ENCODE results near the gene SPATA46. TPM values are rescaled to one million over a fixed set of nuclear protein-coding genes. Genes with fewer than 3 reads are reported as not detected.

Gene SPATA46
- total and polyA plus RNA-seq, 2 donors (not counting 3 experiments of a cell fraction or from before 2014, with no cell fraction given) = not detected

DNA sequence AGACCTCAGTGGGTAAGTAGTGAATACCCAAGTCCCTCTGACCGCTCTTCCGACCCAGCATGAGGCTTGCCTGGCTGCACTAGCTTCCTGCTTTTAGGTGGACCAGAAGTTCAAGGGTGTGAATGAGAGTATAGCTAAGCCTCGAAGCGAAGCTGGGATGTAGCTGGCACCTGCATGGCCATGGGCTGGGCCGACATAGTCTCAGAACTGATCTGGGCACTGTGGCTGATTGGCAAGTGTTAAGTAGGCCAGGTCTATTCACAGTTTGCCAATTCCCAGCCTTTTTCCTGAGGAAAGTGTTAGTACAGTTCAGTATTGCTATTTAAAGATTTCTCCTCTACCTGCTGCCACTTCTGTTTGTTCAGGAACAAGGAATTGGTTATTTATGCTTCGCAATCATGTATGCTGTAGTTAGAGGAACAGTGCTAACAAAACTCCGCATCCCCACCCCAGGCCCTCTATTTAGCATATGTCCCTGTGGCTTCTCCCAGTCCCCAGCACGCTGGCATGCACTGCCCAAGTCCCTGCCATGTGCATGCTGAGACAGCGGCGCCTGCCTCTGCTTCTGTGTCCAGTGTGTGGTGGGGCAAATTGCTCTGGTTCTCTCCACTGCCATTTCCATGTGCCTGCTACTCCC, 16.3 kb downstream of the SPATA46 start:
- BruUV-seq (replicated peaks) = no TSS peak
- Histone ChIP-seq H3K9me1 (replicated peaks; ENCODE audit: control insufficient read depth, extremely low read depth, insufficient read depth, low read length) (no peaks in the 10 kb centered on the region), H2AFZ (ENCODE audit: low read depth, low read length) (no peak overlapping the region), H3K4me3 (replicated peaks in 1 of 3; ENCODE audit: insufficient read depth in 1 of 3, low read depth in 1 of 3, low read length in 3 of 3) (no peak overlapping the region), H4K20me1 (replicated peaks; ENCODE audit: control insufficient read depth, extremely low read depth, insufficient read depth, low read length) (no peaks in the 10 kb centered on the region), H3K4me1 (ENCODE audit: control insufficient read depth, extremely low read depth, insufficient read depth, low read length) (no peaks in the 10 kb centered on the region), H3K9ac (replicated peaks; ENCODE audit: extremely low read depth, insufficient read depth, low read length) (no peak overlapping the region), H3K4me2 (ENCODE audit: insufficient read depth, low read length) (no peak overlapping the region), H3K36me3 (ENCODE audit: control insufficient read depth in 2 of 2, extremely low read depth in 1 of 2, insufficient read depth in 2 of 2, low read length in 2 of 2) (peaks cover 0 to 5% of the 10 kb centered on the region in 2 experiments), H3K27ac (ENCODE audit: insufficient read depth, low read depth, low read length) (no peak overlapping the region), H3K9me3 (replicated peaks; ENCODE audit: control insufficient read depth, insufficient read depth, low read length) (no peaks in the 10 kb centered on the region), H3K27me3 (ENCODE audit: control insufficient read depth in 2 of 2, insufficient read depth in 2 of 2, low read length in 2 of 2) (no peaks in the 10 kb centered on the region), H3K79me2 (ENCODE audit: control insufficient read depth, insufficient read depth, low read length) (no peaks in the 10 kb centered on the region)
- intact Hi-C loops (cut with micrococcal nuclease) = no loop called here
- FAIRE-seq (no peak), DNase-seq (ENCODE audit: low read depth, low spot score) (no peak)
- ChIA-PET POLR2A (no interaction called here), CTCF (no interaction called here)
- no peak for TF ChIP-seq POLR2AphosphoS5 (IDR thresholded peaks at IDR 0.05; ENCODE audit: insufficient read depth, low read depth, low read length)
- TF ChIP-seq, protein P1, sequence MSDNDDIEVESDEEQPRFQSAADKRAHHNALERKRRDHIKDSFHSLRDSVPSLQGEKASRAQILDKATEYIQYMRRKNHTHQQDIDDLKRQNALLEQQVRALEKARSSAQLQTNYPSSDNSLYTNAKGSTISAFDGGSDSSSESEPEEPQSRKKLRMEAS (IDR thresholded peaks at IDR 0.05; ENCODE audit: insufficient read depth, insufficient read length) = no peak
- TF ChIP-seq FOS (IDR thresholded peaks at IDR 0.05; ENCODE audit: borderline replicate concordance, insufficient read depth, low read length) = no peak
- no peak for TF ChIP-seq EZH2 (IDR thresholded peaks at IDR 0.05; ENCODE audit: borderline replicate concordance, low read depth, low read length, severe bottlenecking)
- TF ChIP-seq GATA2 (IDR thresholded peaks at IDR 0.05; ENCODE audit: insufficient read depth, insufficient read length, low read depth, low read length) = no peak
- no peak for TF ChIP-seq CTCF (IDR thresholded peaks at IDR 0.05; ENCODE audit: extremely low read depth in 1 of 2, insufficient read depth in 1 of 2, low read depth in 1 of 2, low read length in 2 of 2)
- no peak for TF ChIP-seq JUN (IDR thresholded peaks at IDR 0.05; ENCODE audit: borderline replicate concordance, insufficient read depth, insufficient read length, low read depth)
- dilution Hi-C loops (cut with MboI; ENCODE audit: extremely low pct_ligation_motif_present, low sequenced_read_pairs) = no loop called here
